A549 (cell line): ENCODE data around the gene ZNF469. TPM values are rescaled to one million over a fixed set of nuclear protein-coding genes. Genes with fewer than 3 reads are reported as not detected.

Experiments
- ATAC-seq, 2 experiments: fragments of 200-7000 bp in 1 of 2; fragments of >200 bp in 1 of 2; cut with Nextera tagmentation in 1 of 2; cut with Tn5 transposase in 1 of 2; 3 replicates each; pipeline versions ENCODE4 v1.8.0 to v1.9.1; 2018 to 2020; ENCODE audit warnings: mild to moderate bottlenecking in 1 of 2, moderate library complexity in 1 of 2
- CTCF ChIA-PET: fragments of 300-600 bp; sonication (Branson Sonifier 250); formaldehyde crosslinking; extraction: SDS; loops from one replicate; lab custom pipeline; 2021; ENCODE audit warnings: antibody characterized with exemption, inconsistent platforms; lab: Yijun Ruan, JAX
- POLR2A ChIA-PET: fragments of 350-600 bp; formaldehyde crosslinking; extraction: SDS; loops from one replicate; lab custom pipeline; 2021; ENCODE audit warnings: antibody characterized with exemption, inconsistent platforms; lab: Yijun Ruan, JAX
- DNase-seq, 2 experiments: peaks; one replicate each; pipeline versions ENCODE4 v3.0.0 to v3.0.0-alpha.2; 2011 to 2016; ENCODE audit warnings: low read depth in 1 of 2, low spot score in 1 of 2
- FAIRE-seq: peaks from 2 replicates; lab custom pipeline; 2011; peaks lifted over from hg19 to GRCh38; lab: Jason Lieb, UNC
- H3K27ac ChIP-seq, 2 experiments: fragments of >200 bp; sonication (Bioruptor Twin); formaldehyde crosslinking; 3 replicates each; pipeline ENCODE4 v1.5.1; 2016 to 2017
- H3K4me1 ChIP-seq: fragments of >200 bp; sonication (Bioruptor Twin); formaldehyde crosslinking; 3 replicates; pipeline ENCODE4 v1.6.1; 2016
- H3K4me2 ChIP-seq: fragments of >200 bp; sonication (Bioruptor Twin); formaldehyde crosslinking; 3 replicates; pipeline ENCODE4 v1.6.1; 2016
- H3K4me3 ChIP-seq: fragments of >200 bp; sonication (Bioruptor Twin); formaldehyde crosslinking; 3 replicates; pipeline ENCODE4 v1.5.1; 2016
- H3K9me3 ChIP-seq: fragments of >200 bp; sonication (Bioruptor Twin); formaldehyde crosslinking; 3 replicates; pipeline ENCODE4 v1.6.1; 2016
- BHLHE40 ChIP-seq: IDR thresholded peaks from 2 replicates; pipeline ENCODE4 v1.6.1; 2012; ENCODE audit warnings: low read depth, low read length, inconsistent platforms
- CBX2 ChIP-seq: fragments of 200-600 bp; sonication (generic); IDR thresholded peaks from 2 replicates; pipeline ENCODE4 v1.6.1; 2016; ENCODE audit warnings: low read depth, mild to moderate bottlenecking, borderline replicate concordance
- FOSB ChIP-seq: fragments of 250-450 bp; sonication (Bioruptor Pico); IDR thresholded peaks from 2 replicates; pipeline ENCODE4 v1.5.0; 2020; ENCODE audit warnings: mild to moderate bottlenecking, moderate library complexity
- FOSL2 ChIP-seq, 2 experiments: fragments of 450-650 bp in 1 of 2; fragments of >200 bp in 1 of 2; sonication (Bioruptor Twin) in 1 of 2; formaldehyde crosslinking; IDR thresholded peaks; 2 replicates each; pipeline versions ENCODE4 v1.5.0 to v1.6.1; 2016 to 2020; ENCODE audit warnings: mild to moderate bottlenecking in 1 of 2, moderate library complexity in 1 of 2
- HDAC2 ChIP-seq: fragments of 200-600 bp; sonication (generic); IDR thresholded peaks from 2 replicates; pipeline ENCODE4 v1.6.1; 2016
- HOXB13 ChIP-seq: fragments of 250-450 bp; sonication (Bioruptor Pico); IDR thresholded peaks from 2 replicates; pipeline ENCODE4 v1.5.0; 2020; ENCODE audit warnings: low read depth, mild to moderate bottlenecking, moderate library complexity
- HOXB5 ChIP-seq: fragments of 250-450 bp; sonication (Bioruptor Pico); IDR thresholded peaks from 2 replicates; pipeline ENCODE4 v1.5.0; 2020; ENCODE audit warnings: mild to moderate bottlenecking, moderate library complexity
- JUN ChIP-seq, 2 experiments: fragments of >200 bp; sonication (Bioruptor Twin); formaldehyde crosslinking; IDR thresholded peaks; 2 replicates in 1 of 2; 3 replicates in 1 of 2; pipeline ENCODE4 v1.6.1; 2016 to 2017
- MAZ ChIP-seq: fragments of 150-350 bp; IDR thresholded peaks from 2 replicates; pipeline ENCODE4 v1.6.1; 2014; ENCODE audit warnings: antibody characterized with exemption, low read depth, low read length, borderline replicate concordance
- POLR2AphosphoS2 ChIP-seq: conservative IDR thresholded peaks from 2 replicates; pipeline ENCODE4 v1.6.1; 2012; ENCODE audit warnings: low read length, improper control_type of control experiment, inconsistent platforms
- RAD21 ChIP-seq, 2 experiments: fragments of >200 bp in 1 of 2; sonication (Bioruptor Twin) in 1 of 2; formaldehyde crosslinking in 1 of 2; IDR thresholded peaks in 1 of 2; conservative IDR thresholded peaks in 1 of 2; 2 replicates in 1 of 2; 3 replicates in 1 of 2; pipeline ENCODE4 v1.6.1; 2012 to 2018; ENCODE audit warnings: inconsistent platforms in 1 of 2
- RCOR1 ChIP-seq: fragments of 150-350 bp; IDR thresholded peaks from 2 replicates; pipeline ENCODE4 v1.6.1; 2014; ENCODE audit warnings: antibody characterized with exemption, low read length, low read depth
- RFX5 ChIP-seq: fragments of 450-650 bp; IDR thresholded peaks from 2 replicates; pipeline ENCODE4 v1.7.1; 2014; ENCODE audit warnings: antibody characterized with exemption, mild to moderate bottlenecking, moderate library complexity
- SMC3 ChIP-seq: fragments of >200 bp; sonication (Bioruptor Twin); formaldehyde crosslinking; IDR thresholded peaks from 3 replicates; pipeline ENCODE4 v1.6.1; 2018; ENCODE audit warnings: inconsistent platforms
- SREBF2 ChIP-seq: fragments of 450-650 bp; IDR thresholded peaks from 2 replicates; pipeline ENCODE4 v1.6.1; 2014; ENCODE audit warnings: mild to moderate bottlenecking, moderate library complexity
- TP53 ChIP-seq: fragments of 250-450 bp; sonication (Bioruptor Pico); IDR thresholded peaks from 2 replicates; pipeline ENCODE4 v1.5.0; 2021; ENCODE audit warnings: mild to moderate bottlenecking, moderate library complexity
- ZC3H11A ChIP-seq: fragments of 450-650 bp; IDR thresholded peaks from 2 replicates; pipeline ENCODE4 v1.6.1; 2014; ENCODE audit warnings: antibody characterized with exemption, mild to moderate bottlenecking
- ZNF302 ChIP-seq: fragments of 250-450 bp; sonication (Bioruptor Pico); IDR thresholded peaks from 2 replicates; pipeline ENCODE4 v1.9.0; 2021; ENCODE audit warnings: inconsistent platforms, mild to moderate bottlenecking, moderate library complexity
- WGBS: methylation state at CpG from one replicate; pipeline ENCODE4 v1.1.6; 2017; ENCODE audit errors: missing lambda C conversion rate; 5-methylcytosine and 5-hydroxymethylcytosine counted together
- polyA plus RNA-seq, 4 experiments: library from polyadenylated mRNA; depleted of rRNA in 3 of 4; stranded (reverse); fragments of >200 nt; fragmentation: RNase III in 1 of 4; extraction: RNeasy Plus Mini Kit Qiagen cat#74134 plus additional on column Dnase treatment in 1 of 4; gene quantifications; 2 replicates in 3 of 4; 3 replicates in 1 of 4; pipeline ENCODE4 v1.2.3, GENCODE V29; 2011 to 2017
- TF ChIP-seq, protein P1 (sequence below): fragments of 250-450 bp; sonication (Bioruptor Pico); IDR thresholded peaks from 2 replicates; pipeline ENCODE4 v1.5.0; 2020; ENCODE audit warnings: low read depth, mild to moderate bottlenecking, moderate library complexity
- TF ChIP-seq, protein P2 (sequence below): fragments of >200 bp; sonication (Bioruptor Twin); formaldehyde crosslinking; IDR thresholded peaks from 3 replicates; pipeline ENCODE4 v1.5.1; 2016
- TF ChIP-seq, protein P3 (sequence below): fragments of 450-650 bp; IDR thresholded peaks from 2 replicates; pipeline ENCODE4 v1.6.1; 2014; ENCODE audit warnings: antibody characterized with exemption
- TF ChIP-seq, protein P4 (sequence below): fragments of >200 bp; sonication (Bioruptor Twin); formaldehyde crosslinking; IDR thresholded peaks from 2 replicates; pipeline ENCODE4 v1.6.1; 2016

The ZNF469 gene
- polyA plus RNA-seq, 2 of the 4 experiments (the other 2 are of a cell fraction): 0.47 to 4.4 TPM

DNA sequence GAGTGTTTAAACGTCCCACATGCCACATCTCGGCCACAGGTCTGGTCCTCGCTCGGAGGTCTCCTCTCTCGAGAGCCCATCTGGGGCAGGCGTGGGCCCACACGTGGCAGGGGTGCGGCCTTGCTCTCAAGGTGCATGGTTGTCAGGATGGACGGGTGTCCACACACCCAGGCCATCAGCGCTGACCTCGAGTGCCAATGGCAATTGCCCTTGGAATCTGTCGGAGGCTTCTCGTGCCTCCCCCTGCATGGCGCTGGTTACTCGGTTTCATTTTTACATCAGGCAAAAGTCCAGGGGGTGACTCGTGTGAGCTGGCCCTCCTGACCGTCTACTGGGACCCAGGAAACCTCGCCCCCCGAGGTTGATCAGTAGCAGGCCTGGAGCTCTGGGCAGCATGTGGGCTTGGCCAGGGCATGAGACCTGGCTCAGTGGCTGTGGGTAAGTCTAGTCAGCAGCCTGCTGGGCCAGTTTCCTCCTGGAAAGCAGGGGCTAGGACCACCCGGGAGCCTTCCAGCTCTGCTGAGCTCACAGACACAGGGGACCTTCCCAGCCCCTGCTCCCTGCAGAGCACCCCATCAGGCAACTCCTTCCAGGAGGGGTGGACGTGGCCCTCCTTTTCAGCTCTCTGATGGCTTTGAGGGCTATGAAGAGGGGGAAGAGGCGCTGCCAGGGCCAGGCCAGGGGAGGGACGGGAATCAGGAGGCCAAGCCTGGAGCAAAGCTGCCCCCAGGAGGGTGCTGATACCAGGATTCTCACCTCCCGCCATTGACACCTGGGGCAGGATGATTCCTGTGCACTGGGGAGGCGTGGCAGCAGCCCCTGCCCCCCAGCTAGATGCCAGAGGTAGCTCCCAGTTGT lies 3.7 kb upstream of the ZNF469 start:
- TF ChIP-seq, protein P1, sequence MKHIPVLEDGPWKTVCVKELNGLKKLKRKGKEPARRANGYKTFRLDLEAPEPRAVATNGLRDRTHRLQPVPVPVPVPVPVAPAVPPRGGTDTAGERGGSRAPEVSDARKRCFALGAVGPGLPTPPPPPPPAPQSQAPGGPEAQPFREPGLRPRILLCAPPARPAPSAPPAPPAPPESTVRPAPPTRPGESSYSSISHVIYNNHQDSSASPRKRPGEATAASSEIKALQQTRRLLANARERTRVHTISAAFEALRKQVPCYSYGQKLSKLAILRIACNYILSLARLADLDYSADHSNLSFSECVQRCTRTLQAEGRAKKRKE (CRISPR knock-in tag): no peak
- TF ChIP-seq, protein P2, sequence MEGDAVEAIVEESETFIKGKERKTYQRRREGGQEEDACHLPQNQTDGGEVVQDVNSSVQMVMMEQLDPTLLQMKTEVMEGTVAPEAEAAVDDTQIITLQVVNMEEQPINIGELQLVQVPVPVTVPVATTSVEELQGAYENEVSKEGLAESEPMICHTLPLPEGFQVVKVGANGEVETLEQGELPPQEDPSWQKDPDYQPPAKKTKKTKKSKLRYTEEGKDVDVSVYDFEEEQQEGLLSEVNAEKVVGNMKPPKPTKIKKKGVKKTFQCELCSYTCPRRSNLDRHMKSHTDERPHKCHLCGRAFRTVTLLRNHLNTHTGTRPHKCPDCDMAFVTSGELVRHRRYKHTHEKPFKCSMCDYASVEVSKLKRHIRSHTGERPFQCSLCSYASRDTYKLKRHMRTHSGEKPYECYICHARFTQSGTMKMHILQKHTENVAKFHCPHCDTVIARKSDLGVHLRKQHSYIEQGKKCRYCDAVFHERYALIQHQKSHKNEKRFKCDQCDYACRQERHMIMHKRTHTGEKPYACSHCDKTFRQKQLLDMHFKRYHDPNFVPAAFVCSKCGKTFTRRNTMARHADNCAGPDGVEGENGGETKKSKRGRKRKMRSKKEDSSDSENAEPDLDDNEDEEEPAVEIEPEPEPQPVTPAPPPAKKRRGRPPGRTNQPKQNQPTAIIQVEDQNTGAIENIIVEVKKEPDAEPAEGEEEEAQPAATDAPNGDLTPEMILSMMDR: no peak
- TF ChIP-seq HDAC2: no peak
- no peak for TF ChIP-seq BHLHE40
- no peak for TF ChIP-seq HOXB13 (CRISPR knock-in tag)
- TF ChIP-seq ZNF302 (CRISPR knock-in tag): no peak
- no peak for TF ChIP-seq RAD21 (conservative IDR thresholded peaks at IDR 0.05 in 1 of 2, IDR thresholded peaks at IDR 0.05 in 1 of 2)
- no peak for TF ChIP-seq TP53 (CRISPR knock-in tag)
- TF ChIP-seq, protein P3, sequence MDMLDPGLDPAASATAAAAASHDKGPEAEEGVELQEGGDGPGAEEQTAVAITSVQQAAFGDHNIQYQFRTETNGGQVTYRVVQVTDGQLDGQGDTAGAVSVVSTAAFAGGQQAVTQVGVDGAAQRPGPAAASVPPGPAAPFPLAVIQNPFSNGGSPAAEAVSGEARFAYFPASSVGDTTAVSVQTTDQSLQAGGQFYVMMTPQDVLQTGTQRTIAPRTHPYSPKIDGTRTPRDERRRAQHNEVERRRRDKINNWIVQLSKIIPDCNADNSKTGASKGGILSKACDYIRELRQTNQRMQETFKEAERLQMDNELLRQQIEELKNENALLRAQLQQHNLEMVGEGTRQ: no peak
- no peak for TF ChIP-seq JUN (IDR thresholded peaks at IDR 0.05)
- TF ChIP-seq FOSL2 (IDR thresholded peaks at IDR 0.05): no peak
- TF ChIP-seq FOSL2 (CRISPR knock-in tag; IDR thresholded peaks at IDR 0.05): no peak
- TF ChIP-seq SREBF2: no peak
- no peak for TF ChIP-seq RFX5
- TF ChIP-seq POLR2AphosphoS2: no peak

DNA sequence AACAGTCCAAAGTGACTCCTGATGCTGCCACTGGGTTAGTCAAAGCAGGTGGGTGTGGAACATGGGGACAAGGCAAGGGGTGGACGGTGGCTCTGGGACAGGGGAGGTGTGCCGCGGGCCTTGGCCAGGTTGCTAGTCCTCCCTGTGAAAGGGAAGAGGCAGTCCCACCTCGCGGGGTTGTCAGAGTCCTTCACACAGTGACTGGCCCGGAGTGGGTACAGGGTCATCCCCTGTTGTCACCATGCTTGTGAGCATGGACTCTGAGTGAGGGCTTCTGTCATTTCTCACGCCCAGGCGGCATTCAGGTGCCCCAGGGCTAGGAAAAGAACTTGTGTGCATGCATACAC lies 3.1 kb upstream of the ZNF469 start:
- TF ChIP-seq, protein P1 (CRISPR knock-in tag): no peak
- TF ChIP-seq MAZ (no peak), SMC3 (no peak)
- Histone ChIP-seq H3K27ac (peak overlapping the region in 1 of 2 experiments; percentile 75; a peak in 4 of 6 replicates), H3K4me3 (no peak overlapping the region), H3K4me1 (peaks cover 30% of the 10 kb centered on the region), H3K4me2 (no peak overlapping the region), H3K9me3 (no peaks in the 10 kb centered on the region)
- FAIRE-seq (no peak), ATAC-seq (no peak), DNase-seq (no peak)
- ChIA-PET POLR2A (interaction anchor here (1.1 kb wide), 1 partner anchor 8 kb away, joined by 3 read pairs; no protein-coding TSS in a partner anchor), CTCF (interaction anchor here (2.0 kb wide), 1 partner anchor 93 kb away, joined by 6 read pairs; no protein-coding TSS in a partner anchor)
- WGBS: 98% methylated on average over 7 of the region's 8 CpGs

More for the DNA sequence above, 3.7 kb upstream of the ZNF469 start:
- ChIA-PET POLR2A (interaction anchor here (1.1 kb wide), 1 partner anchor 9 kb away, joined by 3 read pairs; no protein-coding TSS in a partner anchor), CTCF (interaction anchor here (1.2 to 2.0 kb wide), 4 partner anchors 8 to 184 kb away, joined by 3 to 6 read pairs (median 4); no protein-coding TSS in a partner anchor)
- no peak overlapping the region for H3K4me2 ChIP-seq
- ATAC-seq (no peak), DNase-seq (no peak), FAIRE-seq (no peak)
- H3K4me3 ChIP-seq: no peak overlapping the region
- H3K4me1 ChIP-seq: peaks cover 24% of the 10 kb centered on the region
- no peaks in the 10 kb centered on the region for H3K9me3 ChIP-seq
- 84% methylated on average over 20 of the region's 25 CpGs for WGBS
- peak overlapping the region in 1 of 2 experiments; percentile 75; a peak in 4 of 6 replicates for H3K27ac ChIP-seq

DNA sequence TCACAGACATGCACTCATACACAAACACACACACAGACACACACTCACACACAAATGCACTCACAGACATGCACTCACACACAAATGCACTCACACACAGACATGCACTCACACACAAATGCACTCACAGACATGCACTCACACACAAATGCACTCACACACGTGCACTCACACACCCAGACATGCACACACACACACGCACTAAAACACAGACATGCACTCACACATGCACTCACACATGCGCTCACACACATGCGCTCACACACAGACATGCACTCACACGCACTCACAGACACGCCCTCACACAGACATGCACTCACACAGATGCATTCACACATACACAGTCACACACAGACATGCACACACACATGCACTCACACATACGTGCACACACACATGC lies 2.7 kb upstream of the ZNF469 start:
- WGBS: 92% methylated on average over 7 of the region's 7 CpGs
- Histone ChIP-seq H3K4me1 (peaks cover 34% of the 10 kb centered on the region), H3K9me3 (no peaks in the 10 kb centered on the region), H3K4me2 (no peak overlapping the region), H3K4me3 (no peak overlapping the region), H3K27ac (no peak overlapping the region)
- ATAC-seq: no peak
- TF ChIP-seq CBX2 (no peak), FOSB (CRISPR knock-in tag) (no peak), HOXB5 (no peak), ZC3H11A (no peak), RCOR1 (no peak)
- TF ChIP-seq, protein P4, sequence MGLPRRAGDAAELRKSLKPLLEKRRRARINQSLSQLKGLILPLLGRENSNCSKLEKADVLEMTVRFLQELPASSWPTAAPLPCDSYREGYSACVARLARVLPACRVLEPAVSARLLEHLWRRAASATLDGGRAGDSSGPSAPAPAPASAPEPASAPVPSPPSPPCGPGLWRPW: no peak
- ChIA-PET CTCF (no interaction called here), POLR2A (no interaction called here)
- DNase-seq: no peak
- no peak for FAIRE-seq
